Endothelial cell of umbilical vein (primary cell): ENCODE data around the gene ZNF804B. TPM values are rescaled to one million over a fixed set of nuclear protein-coding genes. Genes with fewer than 3 reads are reported as not detected.

Experiments
- BruUV-seq: library from RNA; stranded (reverse); fragments of 400-500 nt; replicated peaks from 2 replicates; lab custom pipeline; 2021; lab: Mats Ljungman, UMichigan
- CTCF ChIA-PET: fragments of 300-600, 350-600 bp; sonication (Branson Sonifier 250); formaldehyde crosslinking; loops from one replicate; lab custom pipeline; 2021; ENCODE audit warnings: antibody characterized with exemption, inconsistent platforms; lab: Charles Lee
- POLR2A ChIA-PET: fragments of 300-600, 350-600 bp; sonication (Branson Sonifier 250); formaldehyde crosslinking; loops from one replicate; lab custom pipeline; 2021; ENCODE audit warnings: antibody characterized with exemption, inconsistent platforms; lab: Charles Lee
- DNase-seq: peaks from one replicate; pipeline ENCODE4 v3.0.0-alpha.2; 2011; ENCODE audit warnings: low read depth, low spot score
- FAIRE-seq: peaks from 2 replicates; lab custom pipeline; 2011; peaks lifted over from hg19 to GRCh38; lab: Jason Lieb, UNC
- H2AFZ ChIP-seq: 2 replicates; pipeline ENCODE4 v1.6.0; 2012; ENCODE audit warnings: low read depth, low read length, control low read depth, inconsistent platforms
- H3K27ac ChIP-seq: 2 replicates; pipeline ENCODE4 v1.5.1; 2011; ENCODE audit warnings: low read depth, mild to moderate bottlenecking, control low read depth, low read length, moderate library complexity; ENCODE audit not compliant: insufficient read depth
- H3K27me3 ChIP-seq, 2 experiments: 2 replicates each; pipeline versions ENCODE4 v1.6.0 to v1.6.1; 2011; ENCODE audit warnings: low read length in 2 of 2, mixed read lengths in 1 of 2; ENCODE audit not compliant: control insufficient read depth in 2 of 2, insufficient read depth in 2 of 2
- H3K36me3 ChIP-seq, 2 experiments: 2 replicates in 1 of 2; 3 replicates in 1 of 2; pipeline ENCODE4 v1.5.1; 2011; ENCODE audit warnings: low read length in 2 of 2, mild to moderate bottlenecking in 1 of 2, moderate library complexity in 1 of 2; ENCODE audit not compliant: control insufficient read depth in 2 of 2, insufficient read depth in 2 of 2; ENCODE audit errors: extremely low read depth in 1 of 2
- H3K4me1 ChIP-seq: 3 replicates; pipeline ENCODE4 v1.5.1; 2011; ENCODE audit warnings: mild to moderate bottlenecking, low read length; ENCODE audit not compliant: control insufficient read depth, insufficient read depth; ENCODE audit errors: extremely low read depth
- H3K4me2 ChIP-seq: 2 replicates; pipeline ENCODE4 v1.6.1; 2011; ENCODE audit warnings: low read length, control low read depth, mixed read lengths; ENCODE audit not compliant: insufficient read depth
- H3K4me3 ChIP-seq, 3 experiments: fragments of 200-600 bp in 1 of 3; sonication (generic), shearing (Covaris generic) in 1 of 3; replicated peaks in 1 of 3; 2 replicates each; pipeline ENCODE4 v1.5.1; 2011 to 2016; ENCODE audit warnings: control low read depth in 3 of 3, low read length in 3 of 3, mild to moderate bottlenecking in 2 of 3, inconsistent platforms in 1 of 3, low read depth in 1 of 3, moderate library complexity in 1 of 3; ENCODE audit not compliant: insufficient read depth in 1 of 3
- H3K79me2 ChIP-seq: 2 replicates; pipeline ENCODE4 v1.6.0; 2012; ENCODE audit warnings: low read length, inconsistent platforms; ENCODE audit not compliant: control insufficient read depth, insufficient read depth
- H3K9ac ChIP-seq: replicated peaks from 2 replicates; pipeline ENCODE3; 2011; ENCODE audit warnings: low read length, control low read depth; ENCODE audit not compliant: insufficient read depth; ENCODE audit errors: extremely low read depth
- H3K9me1 ChIP-seq: replicated peaks from 3 replicates; pipeline ENCODE4 v1.6.0; 2011; ENCODE audit warnings: mild to moderate bottlenecking, low read length; ENCODE audit not compliant: control insufficient read depth, insufficient read depth; ENCODE audit errors: extremely low read depth
- H3K9me3 ChIP-seq: replicated peaks from 2 replicates; pipeline ENCODE4 v1.5.1; 2012; ENCODE audit warnings: low read length, inconsistent platforms; ENCODE audit not compliant: control insufficient read depth, insufficient read depth
- H4K20me1 ChIP-seq: replicated peaks from 2 replicates; pipeline ENCODE3; 2011; ENCODE audit warnings: mild to moderate bottlenecking, low read length; ENCODE audit not compliant: control insufficient read depth, insufficient read depth; ENCODE audit errors: extremely low read depth
- CTCF ChIP-seq, 2 donors: IDR thresholded peaks; 1 replicate in 1 of 2; 2 replicates in 1 of 2; pipeline ENCODE4 v1.5.1; 2011; ENCODE audit warnings: low read length in 2 of 2, mild to moderate bottlenecking in 2 of 2, moderate library complexity in 2 of 2, control low read depth in 1 of 2, inconsistent platforms in 1 of 2, low read depth in 1 of 2; ENCODE audit not compliant: insufficient read depth in 1 of 2; ENCODE audit errors: extremely low read depth in 1 of 2
- EZH2 ChIP-seq: IDR thresholded peaks from 2 replicates; pipeline ENCODE4 v1.6.1; 2012; ENCODE audit warnings: borderline replicate concordance, low read depth, mild to moderate bottlenecking, moderate library complexity, low read length, inconsistent platforms; ENCODE audit not compliant: severe bottlenecking
- FOS ChIP-seq: IDR thresholded peaks from 2 replicates; pipeline ENCODE4 v1.6.1; 2011; ENCODE audit warnings: mild to moderate bottlenecking, low read length, moderate library complexity, borderline replicate concordance; ENCODE audit not compliant: insufficient read depth
- GATA2 ChIP-seq: IDR thresholded peaks from 2 replicates; pipeline ENCODE4 v1.7.0; 2011; ENCODE audit warnings: low read depth, mild to moderate bottlenecking, moderate library complexity, mixed read lengths, low read length; ENCODE audit not compliant: insufficient read length, insufficient read depth
- JUN ChIP-seq: IDR thresholded peaks from 2 replicates; pipeline ENCODE4 v1.6.1; 2011; ENCODE audit warnings: borderline replicate concordance, low read depth; ENCODE audit not compliant: insufficient read length, insufficient read depth
- MAX ChIP-seq: IDR thresholded peaks from 2 replicates; pipeline ENCODE4 v1.6.1; 2011; ENCODE audit not compliant: insufficient read depth, insufficient read length
- MYC ChIP-seq: IDR thresholded peaks from one replicate; pipeline ENCODE4 v1.6.1; 2011; ENCODE audit warnings: mild to moderate bottlenecking, low read depth, low read length
- POLR2A ChIP-seq: IDR thresholded peaks from 2 replicates; pipeline ENCODE4 v1.6.1; 2012; ENCODE audit warnings: low read depth, mild to moderate bottlenecking, control low read depth, low read length
- POLR2AphosphoS5 ChIP-seq: IDR thresholded peaks from 2 replicates; pipeline ENCODE4 v1.6.1; 2012; ENCODE audit warnings: low read depth, mild to moderate bottlenecking, control low read depth, low read length, moderate library complexity; ENCODE audit not compliant: insufficient read depth
- dilution Hi-C: fragments of 300-500 bp; cut with MboI; formaldehyde crosslinking; loops from one replicate; pipeline ENCODE4 v1.15.0; 2019; ENCODE audit warnings: low sequenced_read_pairs; ENCODE audit not compliant: extremely low pct_ligation_motif_present
- intact Hi-C: fragments of 100-400 bp; cut with micrococcal nuclease; formaldehyde crosslinking; loops from one replicate; pipeline ENCODE4 v1.10.0; 2022
- polyA plus RNA-seq, 4 experiments: library from polyadenylated mRNA; depleted of rRNA in 3 of 4; stranded (reverse) in 3 of 4; unstranded in 1 of 4; fragments of >200 nt; gene quantifications; 2 replicates each; pipeline versions ENCODE4 v1.2.1 to v1.2.3, GENCODE V29; 2011 to 2012; ENCODE audit warnings: missing spikeins in 1 of 4
- total RNA-seq: library from RNA; stranded (reverse); gene quantifications from 2 replicates; pipeline ENCODE4 v1.2.3, GENCODE V29; 2021

Gene ZNF804B
- total and polyA plus RNA-seq, 2 donors (not counting 3 experiments of a cell fraction or from before 2014, with no cell fraction given): not detected

DNA sequence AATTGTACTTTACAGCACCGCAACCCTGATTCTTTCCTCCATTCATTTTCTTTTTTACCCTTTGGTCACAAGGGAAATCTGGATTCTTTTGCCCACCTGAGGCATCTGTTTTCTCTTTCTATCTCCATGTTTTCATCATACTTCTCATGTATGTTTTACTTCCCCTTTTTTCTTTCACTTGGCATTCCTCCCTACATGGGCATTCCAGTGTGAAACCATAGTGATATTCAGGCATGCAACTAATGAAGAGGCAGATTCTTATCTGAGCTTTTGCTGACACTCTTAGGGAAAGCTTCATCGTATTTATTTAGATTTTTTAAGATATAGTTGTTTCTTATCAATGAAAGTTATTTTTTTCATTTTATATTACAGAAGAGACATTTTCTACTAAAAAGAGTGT is 441.3 kb downstream of the ZNF804B start:
- TF ChIP-seq CTCF (IDR thresholded peaks at IDR 0.05; ENCODE audit: extremely low read depth in 1 of 2, insufficient read depth in 1 of 2, low read depth in 1 of 2, low read length in 2 of 2) (no peak), POLR2A (no peak), POLR2AphosphoS5 (no peak), MYC (no peak), FOS (no peak), GATA2 (no peak), JUN (no peak), MAX (no peak), EZH2 (no peak)
- H3K4me3 ChIP-seq: no peak overlapping the region
- H3K9me1 ChIP-seq: no peaks in the 10 kb centered on the region
- H3K27me3 ChIP-seq: no peaks in the 10 kb centered on the region
- H3K9ac ChIP-seq: no peak overlapping the region
- intact Hi-C loops (no loop called here), dilution Hi-C loops (no loop called here)
- POLR2A ChIA-PET: no interaction called here
- FAIRE-seq: no peak
- CTCF ChIA-PET: no interaction called here
- no TSS peak for BruUV-seq
- H4K20me1 ChIP-seq: no peaks in the 10 kb centered on the region
- no peaks in the 10 kb centered on the region for H3K79me2 ChIP-seq
- no peaks in the 10 kb centered on the region for H3K36me3 ChIP-seq
- H3K27ac ChIP-seq: no peak overlapping the region
- no peak overlapping the region for H3K4me2 ChIP-seq
- no peak overlapping the region for H2AFZ ChIP-seq
- DNase-seq: no peak
- H3K4me1 ChIP-seq: no peaks in the 10 kb centered on the region
- no peaks in the 10 kb centered on the region for H3K9me3 ChIP-seq
